Astrocyte (in vitro differentiated cells and primary cell): ENCODE results near the gene SSBP2. TPM values are rescaled to one million over a fixed set of nuclear protein-coding genes. Genes with fewer than 3 reads are reported as not detected.

Experiments used
- DNase-seq: peaks from one replicate; pipeline ENCODE4 v3.0.0-alpha.2; 2010; ENCODE audit warnings: low read depth
- FAIRE-seq: peaks from 2 replicates; lab custom pipeline; 2011; peaks lifted over from hg19 to GRCh38; lab: Jason Lieb, UNC
- H2AFZ ChIP-seq: 2 replicates; pipeline ENCODE4 v1.6.0; 2012; ENCODE audit warnings: low read depth, low read length, inconsistent platforms
- H3K27ac ChIP-seq: 2 replicates; pipeline ENCODE4 v1.5.1; 2011; ENCODE audit warnings: low read depth, low read length, inconsistent platforms
- H3K27me3 ChIP-seq: 2 replicates; pipeline ENCODE4 v1.6.0; 2011; ENCODE audit warnings: low read length, inconsistent platforms; ENCODE audit not compliant: insufficient read depth
- H3K36me3 ChIP-seq: 2 replicates; pipeline ENCODE4 v1.5.1; 2011; ENCODE audit warnings: low read length, inconsistent platforms; ENCODE audit not compliant: insufficient read depth
- H3K4me1 ChIP-seq: 2 replicates; pipeline ENCODE4 v1.5.1; 2011; ENCODE audit warnings: low read length, inconsistent platforms; ENCODE audit not compliant: insufficient read depth
- H3K4me2 ChIP-seq: 2 replicates; pipeline ENCODE4 v1.6.0; 2012; ENCODE audit warnings: low read length, inconsistent platforms
- H3K4me3 ChIP-seq: 2 replicates; pipeline ENCODE4 v1.5.1; 2011; ENCODE audit warnings: low read depth, mild to moderate bottlenecking, low read length, inconsistent platforms; ENCODE audit not compliant: insufficient read depth
- H3K79me2 ChIP-seq: 2 replicates; pipeline ENCODE4 v1.6.0; 2012; ENCODE audit warnings: mild to moderate bottlenecking, low read length, inconsistent platforms; ENCODE audit not compliant: insufficient read depth
- H3K9ac ChIP-seq: 2 replicates; pipeline ENCODE4 v1.6.0; 2012; ENCODE audit warnings: mild to moderate bottlenecking, low read length, inconsistent platforms
- H3K9me3 ChIP-seq: 2 replicates; pipeline ENCODE4 v1.5.1; 2012; ENCODE audit warnings: low read depth, mild to moderate bottlenecking, low read length, inconsistent platforms; ENCODE audit not compliant: insufficient read depth
- H4K20me1 ChIP-seq: 2 replicates; pipeline ENCODE4 v1.6.0; 2012; ENCODE audit warnings: low read length, inconsistent platforms; ENCODE audit not compliant: insufficient read depth
- H3K27ac Mint-ChIP-seq: one replicate; pipeline ENCODE4 v1.8.0; 2021; ENCODE audit warnings: mild to moderate bottlenecking, mixed read lengths; ENCODE audit not compliant: unreplicated experiment
- H3K27me3 Mint-ChIP-seq: one replicate; pipeline ENCODE4 v1.8.0; 2021; ENCODE audit warnings: low read depth, mixed read lengths; ENCODE audit not compliant: unreplicated experiment
- H3K36me3 Mint-ChIP-seq: one replicate; pipeline ENCODE4 v1.8.0; 2021; ENCODE audit warnings: low read depth, mixed read lengths; ENCODE audit not compliant: unreplicated experiment
- H3K4me1 Mint-ChIP-seq: one replicate; pipeline ENCODE4 v1.8.0; 2021; ENCODE audit warnings: low read depth, mixed read lengths; ENCODE audit not compliant: unreplicated experiment
- H3K4me3 Mint-ChIP-seq: one replicate; pipeline ENCODE4 v1.8.0; 2021; ENCODE audit warnings: mild to moderate bottlenecking, moderate library complexity, mixed read lengths; ENCODE audit not compliant: unreplicated experiment
- H3K9me3 Mint-ChIP-seq: one replicate; pipeline ENCODE4 v1.8.0; 2021; ENCODE audit warnings: mild to moderate bottlenecking, mixed read lengths; ENCODE audit not compliant: unreplicated experiment
- CTCF ChIP-seq: IDR thresholded peaks from 2 replicates; pipeline ENCODE4 v1.5.1; 2011; ENCODE audit warnings: low read depth, mild to moderate bottlenecking, inconsistent platforms, low read length, moderate library complexity; ENCODE audit not compliant: insufficient read depth
- EZH2 ChIP-seq: IDR thresholded peaks from 2 replicates; pipeline ENCODE4 v1.6.1; 2012; ENCODE audit warnings: mild to moderate bottlenecking, low read length, inconsistent platforms; ENCODE audit not compliant: insufficient read depth
- total RNA-seq: library from RNA; stranded (reverse); gene quantifications from 2 replicates; pipeline ENCODE4 v1.2.1, GENCODE V29; 2021

SSBP2 gene
- total RNA-seq, 1 donor from 2014 or later = 59.8 TPM

- Mint-ChIP-seq H3K27ac (no peak overlapping the region), H3K36me3 (peaks cover 5% of the 10 kb centered on the region), H3K4me3 (no peak overlapping the region), H3K9me3 (no peaks in the 10 kb centered on the region), H3K4me1 (peaks cover 18% of the 10 kb centered on the region), H3K27me3 (no peaks in the 10 kb centered on the region)
- no peaks in the 10 kb centered on the region for H3K9me3 ChIP-seq
- no peak overlapping the region for H3K9ac ChIP-seq
- H4K20me1 ChIP-seq = no peaks in the 10 kb centered on the region
- TF ChIP-seq EZH2 (no peak), CTCF (no peak)
- no peak for DNase-seq
- peaks cover 18% of the 10 kb centered on the region for H3K4me1 ChIP-seq
- no peak overlapping the region for H3K4me3 ChIP-seq
- no peak overlapping the region for H3K27ac ChIP-seq
- no peak for FAIRE-seq
- H2AFZ ChIP-seq = no peak overlapping the region
- H3K36me3 ChIP-seq = no peaks in the 10 kb centered on the region
- H3K4me2 ChIP-seq = no peak overlapping the region
- no peaks in the 10 kb centered on the region for H3K27me3 ChIP-seq
- H3K79me2 ChIP-seq = no peaks in the 10 kb centered on the region
These were observed 324.4 kb downstream of the SSBP2 start for GRCh38 chr5:81426359-81427030.

GRCh38 chr5:81425569-81425968 lies 325.3 kb downstream of the SSBP2 start:
- Histone ChIP-seq H3K9ac (peak overlapping the region; percentile 5), H3K36me3 (no peaks in the 10 kb centered on the region), H3K4me3 (no peak overlapping the region), H4K20me1 (no peaks in the 10 kb centered on the region), H3K27me3 (no peaks in the 10 kb centered on the region), H3K27ac (no peak overlapping the region), H3K4me1 (peaks cover 23% of the 10 kb centered on the region), H3K79me2 (no peaks in the 10 kb centered on the region), H3K4me2 (no peak overlapping the region), H2AFZ (no peak overlapping the region), H3K9me3 (no peaks in the 10 kb centered on the region)
- FAIRE-seq (no peak), DNase-seq (peak; percentile 31)
- H3K27me3 Mint-ChIP-seq = no peaks in the 10 kb centered on the region
- no peak overlapping the region for H3K4me3 Mint-ChIP-seq
- H3K4me1 Mint-ChIP-seq = peaks cover 26% of the 10 kb centered on the region
- H3K9me3 Mint-ChIP-seq = no peaks in the 10 kb centered on the region
- peaks cover 4% of the 10 kb centered on the region for H3K36me3 Mint-ChIP-seq
- TF ChIP-seq CTCF (peak; percentile 62), EZH2 (no peak)
- H3K27ac Mint-ChIP-seq = no peak overlapping the region

- Histone ChIP-seq H4K20me1 (no peaks in the 10 kb centered on the region), H3K9ac (no peak overlapping the region), H3K27ac (no peak overlapping the region), H3K4me3 (no peak overlapping the region), H3K79me2 (no peaks in the 10 kb centered on the region), H2AFZ (no peak overlapping the region), H3K9me3 (no peaks in the 10 kb centered on the region), H3K4me2 (no peak overlapping the region), H3K4me1 (peaks cover 30% of the 10 kb centered on the region), H3K36me3 (no peaks in the 10 kb centered on the region), H3K27me3 (no peaks in the 10 kb centered on the region)
- H3K27ac Mint-ChIP-seq = no peak overlapping the region
- H3K36me3 Mint-ChIP-seq = peaks cover 4% of the 10 kb centered on the region
- DNase-seq (peak; percentile 36), FAIRE-seq (no peak)
- no peak overlapping the region for H3K4me3 Mint-ChIP-seq
- no peaks in the 10 kb centered on the region for H3K27me3 Mint-ChIP-seq
- H3K4me1 Mint-ChIP-seq = peaks cover 35% of the 10 kb centered on the region
- TF ChIP-seq EZH2 (no peak), CTCF (no peak)
- H3K9me3 Mint-ChIP-seq = no peaks in the 10 kb centered on the region
These were observed 326.2 kb downstream of the SSBP2 start for GRCh38 chr5:81424728-81425127.
